Neural progenitor cell (in vitro differentiated cells): Measurements from ENCODE around the gene MRGPRF. TPM values are rescaled to one million over a fixed set of nuclear protein-coding genes. Genes with fewer than 3 reads are reported as not detected.
"Not testable (repeated sequence)": the region's sequence is repeated elsewhere in the genome, so short reads cannot be mapped to it uniquely, and the experiment has no call there.

Experiments
- DNase-seq: peaks from one replicate; pipeline ENCODE4 v3.0.0-alpha.2; 2016; ENCODE audit warnings: low spot score
- H2AFZ ChIP-seq: fragments of 200-600 bp; sonication (generic); replicated peaks from 2 replicates; pipeline ENCODE4 v1.6.1; 2016; ENCODE audit warnings: antibody characterized with exemption
- H3F3A ChIP-seq: fragments of 200-600 bp; sonication (generic); 2 replicates; pipeline ENCODE4 v1.6.1; 2016; ENCODE audit warnings: antibody characterized with exemption, low read depth
- H3K27ac ChIP-seq: fragments of 200-600 bp; sonication (generic); 2 replicates; pipeline ENCODE4 v1.5.1; 2016; ENCODE audit warnings: mild to moderate bottlenecking
- H3K27me3 ChIP-seq: fragments of 200-600 bp; sonication (generic); 2 replicates; pipeline ENCODE4 v1.6.1; 2016; ENCODE audit warnings: mild to moderate bottlenecking, moderate library complexity
- H3K36me3 ChIP-seq: fragments of 200-600 bp; sonication (generic); 2 replicates; pipeline ENCODE4 v1.5.1; 2016
- H3K4me1 ChIP-seq: fragments of 200-600 bp; sonication (generic); 2 replicates; pipeline ENCODE4 v1.6.1; 2016; ENCODE audit warnings: mixed run types
- H3K4me2 ChIP-seq: fragments of 200-600 bp; sonication (generic); 2 replicates; pipeline ENCODE4 v1.6.1; 2016
- H3K4me3 ChIP-seq: fragments of 200-600 bp; sonication (generic); 2 replicates; pipeline ENCODE4 v1.5.1; 2016
- H3K79me2 ChIP-seq: fragments of 200-600 bp; sonication (generic); 2 replicates; pipeline ENCODE4 v1.6.1; 2016; ENCODE audit warnings: low read depth
- H3K9ac ChIP-seq: fragments of 200-600 bp; sonication (generic); 2 replicates; pipeline ENCODE4 v1.6.1; 2016
- H3K9me3 ChIP-seq: fragments of 200-600 bp; sonication (generic); 2 replicates; pipeline ENCODE4 v1.5.1; 2016; ENCODE audit warnings: low read depth
- H4K20me1 ChIP-seq: fragments of 200-600 bp; sonication (generic); 2 replicates; pipeline ENCODE4 v1.6.1; 2016; ENCODE audit warnings: low read depth
- H3K27ac Mint-ChIP-seq: 3 replicates; pipeline ENCODE4 v1.8.0; 2021; ENCODE audit warnings: mixed read lengths
- H3K27me3 Mint-ChIP-seq: 2 replicates; pipeline ENCODE4 v1.8.0; 2022; ENCODE audit warnings: low read depth, mild to moderate bottlenecking, inconsistent platforms, moderate library complexity, mixed read lengths; ENCODE audit not compliant: insufficient read depth
- H3K36me3 Mint-ChIP-seq: 3 replicates; pipeline ENCODE4 v1.8.0; 2021; ENCODE audit warnings: mixed read lengths
- H3K4me1 Mint-ChIP-seq: 3 replicates; pipeline ENCODE4 v1.8.0; 2021; ENCODE audit warnings: mixed read lengths
- H3K4me3 Mint-ChIP-seq: 3 replicates; pipeline ENCODE4 v1.8.0; 2021; ENCODE audit warnings: mild to moderate bottlenecking, moderate library complexity, mixed read lengths
- H3K9me3 Mint-ChIP-seq: 3 replicates; pipeline ENCODE4 v1.8.0; 2020; ENCODE audit warnings: mixed read lengths
- CTCF ChIP-seq: fragments of 200-600 bp; sonication (generic); IDR thresholded peaks from 2 replicates; pipeline ENCODE4 v1.5.1; 2017; ENCODE audit warnings: antibody characterized with exemption, mild to moderate bottlenecking
- EZH2 ChIP-seq: fragments of 200-600 bp; sonication (generic); IDR thresholded peaks from 2 replicates; pipeline ENCODE4 v1.6.1; 2017; ENCODE audit warnings: antibody characterized with exemption, mild to moderate bottlenecking, moderate library complexity
- EZH2phosphoT487 ChIP-seq: fragments of 200-600 bp; sonication (generic); IDR thresholded peaks from 2 replicates; pipeline ENCODE4 v1.6.1; 2017; ENCODE audit warnings: antibody characterized with exemption
- total RNA-seq: library from RNA; depleted of rRNA; stranded (reverse); fragments of >200 nt; gene quantifications from 2 replicates; pipeline ENCODE4 v1.2.3, GENCODE V29; 2015; ENCODE audit warnings: low replicate concordance

The MRGPRF gene
- total RNA-seq, 1 donor from 2014 or later = 0.56 TPM

GRCh38 chr11:69000831-69001242 is 12.2 kb downstream of the MRGPRF start:
- H3K27ac ChIP-seq = no peak overlapping the region

DNA sequence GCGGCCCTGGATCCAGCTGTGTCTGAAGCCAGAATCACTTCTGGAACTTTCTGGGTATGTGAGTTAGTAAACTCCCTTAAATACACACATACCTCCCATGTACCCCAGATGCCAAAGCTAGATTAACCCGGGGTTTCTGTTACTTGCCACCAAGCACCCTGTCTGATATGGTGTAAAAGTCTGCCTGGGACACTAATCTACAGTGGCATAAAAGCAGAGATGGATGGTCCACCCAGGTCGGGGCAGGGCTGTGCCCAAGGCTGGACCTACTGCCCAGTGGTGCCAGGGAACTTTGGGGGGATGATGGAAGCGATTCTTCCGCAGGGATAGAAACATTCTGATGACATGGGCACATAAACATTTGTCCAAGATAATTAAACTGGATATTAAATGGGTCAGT is 12.7 kb downstream of the MRGPRF start:
- H3K79me2 ChIP-seq = no peaks in the 10 kb centered on the region
- no peaks in the 10 kb centered on the region for H3F3A ChIP-seq
- H3K4me3 Mint-ChIP-seq = no peak overlapping the region
- DNase-seq = no peak
- peaks cover 9% of the 10 kb centered on the region for H3K4me1 Mint-ChIP-seq
- H3K9me3 ChIP-seq = no peaks in the 10 kb centered on the region
- no peaks in the 10 kb centered on the region for H3K9me3 Mint-ChIP-seq
- no peaks in the 10 kb centered on the region for H3K36me3 ChIP-seq
- no peaks in the 10 kb centered on the region for H3K4me1 ChIP-seq
- H3K36me3 Mint-ChIP-seq = no peaks in the 10 kb centered on the region
- no peak overlapping the region for H3K4me2 ChIP-seq
- peaks cover 4% of the 10 kb centered on the region for H3K27me3 Mint-ChIP-seq
- no peak overlapping the region for H3K9ac ChIP-seq
- no peak overlapping the region for H2AFZ ChIP-seq
- H4K20me1 ChIP-seq = no peaks in the 10 kb centered on the region
- H3K27me3 ChIP-seq = no peaks in the 10 kb centered on the region
- H3K4me3 ChIP-seq = no peak overlapping the region
- H3K27ac ChIP-seq = no peak overlapping the region
- no peak overlapping the region for H3K27ac Mint-ChIP-seq
- TF ChIP-seq CTCF = no peak
- no peak for TF ChIP-seq EZH2phosphoT487
- TF ChIP-seq EZH2 = no peak

More at GRCh38 chr11:69000831-69001242, 12.2 kb downstream of the MRGPRF start:
- H2AFZ ChIP-seq = no peak overlapping the region
- Mint-ChIP-seq H3K27me3 (peaks cover 4% of the 10 kb centered on the region), H3K27ac (no peak overlapping the region), H3K36me3 (no peaks in the 10 kb centered on the region), H3K4me3 (no peak overlapping the region), H3K4me1 (peaks cover 9% of the 10 kb centered on the region), H3K9me3 (no peaks in the 10 kb centered on the region)
- no peak overlapping the region for H3K9ac ChIP-seq
- H3K4me2 ChIP-seq = no peak overlapping the region
- no peak for DNase-seq
- no peaks in the 10 kb centered on the region for H3K27me3 ChIP-seq
- H4K20me1 ChIP-seq = no peaks in the 10 kb centered on the region
- no peaks in the 10 kb centered on the region for H3F3A ChIP-seq
- H3K4me1 ChIP-seq = no peaks in the 10 kb centered on the region
- no peak overlapping the region for H3K4me3 ChIP-seq
- H3K79me2 ChIP-seq = no peaks in the 10 kb centered on the region
- TF ChIP-seq CTCF = peak; percentile 29
- TF ChIP-seq EZH2 = no peak
- TF ChIP-seq EZH2phosphoT487 = no peak
- H3K9me3 ChIP-seq = no peaks in the 10 kb centered on the region
- H3K36me3 ChIP-seq = no peaks in the 10 kb centered on the region

- not testable (repeated sequence) for H2AFZ ChIP-seq, H3K36me3 ChIP-seq, H3K27me3 Mint-ChIP-seq, H3K4me3 Mint-ChIP-seq, H3K9me3 Mint-ChIP-seq, H4K20me1 ChIP-seq, H3K9ac ChIP-seq, H3K36me3 Mint-ChIP-seq, H3F3A ChIP-seq, H3K27ac ChIP-seq, H3K4me2 ChIP-seq, H3K9me3 ChIP-seq, H3K4me3 ChIP-seq, H3K79me2 ChIP-seq, H3K27me3 ChIP-seq, H3K27ac Mint-ChIP-seq, DNase-seq, H3K4me1 Mint-ChIP-seq, H3K4me1 ChIP-seq
These were observed 13.2 kb downstream of the MRGPRF start for GRCh38 chr11:68999748-69000355.

DNA sequence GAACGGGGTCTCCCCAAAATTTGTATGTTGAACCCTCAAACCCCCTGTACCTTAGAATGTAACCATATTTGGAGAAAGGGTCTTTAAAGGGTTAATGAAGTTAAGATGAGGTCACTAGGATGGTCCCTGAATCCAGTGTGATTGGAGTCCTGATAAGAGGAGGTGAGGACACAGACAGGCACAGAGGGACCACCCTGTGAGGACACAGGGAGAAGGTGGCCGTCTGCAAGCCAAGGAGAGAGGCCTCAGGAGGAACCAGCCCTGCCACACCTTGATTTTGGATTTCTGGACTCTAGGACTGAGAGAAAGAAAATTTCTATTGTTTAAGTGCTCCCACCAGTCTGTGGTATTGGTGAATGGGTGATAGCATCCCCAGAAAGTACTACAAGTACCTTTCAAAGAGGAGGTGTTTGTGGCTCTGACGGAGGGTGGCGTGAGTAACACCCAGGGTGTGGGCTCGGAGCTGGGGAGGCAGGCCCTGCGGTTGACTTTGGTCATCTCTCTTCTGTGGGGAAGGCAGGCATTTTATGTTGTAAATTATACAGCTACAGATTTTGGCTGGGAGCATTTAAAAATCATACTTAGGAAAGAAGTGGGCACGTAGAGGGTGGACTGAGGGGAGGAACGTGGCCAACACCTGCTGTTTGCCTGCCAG is 13.8 kb downstream of the MRGPRF start:
- no peak overlapping the region for H3K9ac ChIP-seq
- Mint-ChIP-seq H3K27ac (peak overlapping the region; percentile 55), H3K4me1 (peaks cover 7% of the 10 kb centered on the region), H3K4me3 (no peak overlapping the region), H3K27me3 (peaks cover 2% of the 10 kb centered on the region), H3K9me3 (no peaks in the 10 kb centered on the region), H3K36me3 (no peaks in the 10 kb centered on the region)
- H4K20me1 ChIP-seq = no peaks in the 10 kb centered on the region
- H2AFZ ChIP-seq = no peak overlapping the region
- no peaks in the 10 kb centered on the region for H3K27me3 ChIP-seq
- TF ChIP-seq CTCF = no peak
- TF ChIP-seq EZH2phosphoT487 = no peak
- TF ChIP-seq EZH2 = no peak
- H3K27ac ChIP-seq = no peak overlapping the region
- H3K4me3 ChIP-seq = no peak overlapping the region
- no peaks in the 10 kb centered on the region for H3K4me1 ChIP-seq
- DNase-seq = no peak
- no peaks in the 10 kb centered on the region for H3K36me3 ChIP-seq
- no peaks in the 10 kb centered on the region for H3K79me2 ChIP-seq
- no peaks in the 10 kb centered on the region for H3F3A ChIP-seq
- no peak overlapping the region for H3K4me2 ChIP-seq
- no peaks in the 10 kb centered on the region for H3K9me3 ChIP-seq
